Measurements from ENCODE around the gene POTED.
"Not testable (repeated sequence)": the region's sequence is repeated elsewhere in the genome, so short reads cannot be mapped to it uniquely, and the experiment has no call there.

Gene POTED

GRCh38 chr21:13609477-13609876 is at the start of gene POTED:
Gene POTED, plus strand, starts transcription at chr21:13609777. Its CDS starts 452 bp downstream, at chr21:13610229.
- not testable (repeated sequence) for DNase-seq (ENCODE audit: low spot score)

GRCh38 chr21:13650101-13650500 is 40.5 kb downstream of the POTED start:
- DNase-seq (ENCODE audit: low spot score) = not testable (repeated sequence)

GRCh38 chr21:13651746-13652145 is 42.2 kb downstream of the POTED start:
- DNase-seq (ENCODE audit: low spot score) = not testable (repeated sequence)

Data from left forelimb (tissue), 1 donor.